Skeletal muscle tissue (tissue), 4 donors: ENCODE data around the gene ABCA3. TPM values are rescaled to one million over a fixed set of nuclear protein-coding genes. Genes with fewer than 3 reads are reported as not detected.

Experiments
- H3K27ac ChIP-seq: one replicate; pipeline ENCODE4 v1.7.0; 2013; ENCODE audit warnings: mild to moderate bottlenecking, low read depth, low read length, inconsistent platforms
- H3K27me3 ChIP-seq, 3 donors: one replicate each; pipeline ENCODE4 v1.7.0; 2013; ENCODE audit warnings: low read length in 3 of 3; ENCODE audit not compliant: control insufficient read depth in 3 of 3, insufficient read depth in 3 of 3
- H3K36me3 ChIP-seq, 3 donors: one replicate each; pipeline ENCODE4 v1.7.0; 2013; ENCODE audit warnings: low read length in 3 of 3; ENCODE audit not compliant: control insufficient read depth in 3 of 3, insufficient read depth in 3 of 3
- H3K4me1 ChIP-seq, 3 donors: one replicate each; pipeline ENCODE4 v1.7.0; 2013; ENCODE audit warnings: low read length in 3 of 3, mild to moderate bottlenecking in 3 of 3; ENCODE audit not compliant: control insufficient read depth in 3 of 3, insufficient read depth in 3 of 3
- H3K4me3 ChIP-seq, 3 donors: one replicate each; pipeline ENCODE4 v1.7.0; 2013; ENCODE audit warnings: low read length in 3 of 3
- H3K9ac ChIP-seq, 3 donors: one replicate each; pipeline ENCODE4 v1.7.0; 2013; ENCODE audit warnings: low read length in 3 of 3, mild to moderate bottlenecking in 3 of 3, moderate library complexity in 2 of 3, low read depth in 1 of 3
- H3K9me3 ChIP-seq, 3 donors: one replicate each; pipeline ENCODE4 v1.7.0; 2013; ENCODE audit warnings: low read length in 3 of 3; ENCODE audit not compliant: control insufficient read depth in 3 of 3
- total RNA-seq: library from RNA; depleted of rRNA; stranded (reverse); fragments of >200 nt; gene quantifications from one replicate; pipeline ENCODE4 v1.2.3, GENCODE V29; 2014
- donor health status: Osteomylitis.

ABCA3 gene
- total RNA-seq, 1 donor from 2014 or later = 8.4 TPM

DNA sequence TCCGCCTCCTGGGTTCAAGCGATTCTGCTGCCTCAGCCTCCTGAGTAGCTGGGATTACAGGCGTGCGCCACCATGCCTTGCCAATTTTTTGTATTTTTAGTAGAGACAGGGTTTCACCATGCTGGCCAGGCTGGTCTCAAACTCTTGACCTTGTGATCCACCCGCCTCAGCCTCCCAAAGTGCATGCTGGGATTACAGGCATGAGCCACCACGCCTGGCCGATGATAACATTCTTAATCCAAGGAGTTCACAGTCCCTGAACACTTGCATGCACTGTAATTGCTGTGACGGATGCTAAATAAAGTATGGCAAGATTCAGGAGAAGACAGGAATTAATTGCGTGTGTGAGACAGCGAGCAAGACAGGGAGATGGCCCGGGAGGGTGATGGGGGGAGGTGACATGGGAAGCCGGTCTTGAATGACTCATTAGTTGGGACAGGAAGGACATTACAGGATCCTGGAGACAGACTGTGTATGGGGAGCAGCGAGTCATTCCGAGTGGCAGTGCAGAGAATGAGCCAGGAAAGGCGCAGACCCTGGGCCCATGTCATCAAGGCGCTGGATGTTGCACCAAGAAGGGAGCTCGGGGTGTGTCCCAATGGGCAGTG is 6.7 kb downstream of the ABCA3 start:
- Histone ChIP-seq H3K9ac (no peak overlapping the region), H3K9me3 (no peaks in the 10 kb centered on the region), H3K4me1 (peaks cover 0 to under 1% (median 0%) of the 10 kb centered on the region in 3 donors), H3K4me3 (no peak overlapping the region), H3K27ac (no peak overlapping the region), H3K36me3 (no peaks in the 10 kb centered on the region), H3K27me3 (no peaks in the 10 kb centered on the region)

GRCh38 chr16:2333231-2333630 is 7.3 kb downstream of the ABCA3 start:
- Histone ChIP-seq H3K4me1 (no peaks in the 10 kb centered on the region), H3K36me3 (peaks cover 0 to 5% (median 4%) of the 10 kb centered on the region in 3 donors), H3K27me3 (no peaks in the 10 kb centered on the region), H3K4me3 (no peak overlapping the region), H3K9me3 (no peaks in the 10 kb centered on the region), H3K9ac (peak overlapping the region in 1 of 3 donors; percentile 43), H3K27ac (no peak overlapping the region)

GRCh38 chr16:2331931-2332267 is 8.6 kb downstream of the ABCA3 start:
- no peaks in the 10 kb centered on the region for H3K27me3 ChIP-seq
- no peak overlapping the region for H3K4me3 ChIP-seq
- H3K27ac ChIP-seq = no peak overlapping the region
- H3K9ac ChIP-seq = no peak overlapping the region
- no peaks in the 10 kb centered on the region for H3K4me1 ChIP-seq
- H3K36me3 ChIP-seq = peaks cover 0 to 5% (median 5%) of the 10 kb centered on the region in 3 donors
- H3K9me3 ChIP-seq = no peaks in the 10 kb centered on the region

- Histone ChIP-seq H3K9me3 (no peaks in the 10 kb centered on the region), H3K9ac (no peak overlapping the region), H3K27me3 (no peaks in the 10 kb centered on the region), H3K36me3 (peaks cover 0 to 6% (median 5%) of the 10 kb centered on the region in 3 donors), H3K27ac (no peak overlapping the region), H3K4me3 (no peak overlapping the region), H3K4me1 (no peaks in the 10 kb centered on the region)
Measured at GRCh38 chr16:2331199-2331930, 9.2 kb downstream of the ABCA3 start.

DNA sequence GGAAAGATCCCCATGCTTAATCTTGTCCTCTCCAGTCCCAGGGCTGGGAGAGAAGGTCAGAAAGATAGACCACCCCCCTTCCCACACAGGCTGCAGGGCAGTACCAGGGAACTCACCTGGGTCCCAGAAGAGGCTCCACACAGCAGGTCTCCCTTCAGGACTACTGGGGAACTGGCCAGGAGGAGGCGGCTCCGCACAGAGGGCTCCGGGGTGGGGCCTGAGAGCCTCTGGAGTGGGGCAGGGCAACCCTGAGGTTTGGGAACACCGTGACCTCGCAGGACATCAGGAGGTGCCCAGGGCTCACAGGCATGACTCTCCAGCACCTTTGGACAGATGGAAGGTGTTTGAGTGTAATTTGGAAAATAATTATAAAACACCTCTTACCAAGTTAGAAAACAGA is 11.0 kb downstream of the ABCA3 start:
- H3K27ac ChIP-seq = no peak overlapping the region
- no peak overlapping the region for H3K4me3 ChIP-seq
- no peaks in the 10 kb centered on the region for H3K9me3 ChIP-seq
- H3K27me3 ChIP-seq = no peaks in the 10 kb centered on the region
- H3K36me3 ChIP-seq = peaks cover 14 to 19% (median 18%) of the 10 kb centered on the region in 3 donors
- no peak overlapping the region for H3K9ac ChIP-seq
- no peaks in the 10 kb centered on the region for H3K4me1 ChIP-seq

DNA sequence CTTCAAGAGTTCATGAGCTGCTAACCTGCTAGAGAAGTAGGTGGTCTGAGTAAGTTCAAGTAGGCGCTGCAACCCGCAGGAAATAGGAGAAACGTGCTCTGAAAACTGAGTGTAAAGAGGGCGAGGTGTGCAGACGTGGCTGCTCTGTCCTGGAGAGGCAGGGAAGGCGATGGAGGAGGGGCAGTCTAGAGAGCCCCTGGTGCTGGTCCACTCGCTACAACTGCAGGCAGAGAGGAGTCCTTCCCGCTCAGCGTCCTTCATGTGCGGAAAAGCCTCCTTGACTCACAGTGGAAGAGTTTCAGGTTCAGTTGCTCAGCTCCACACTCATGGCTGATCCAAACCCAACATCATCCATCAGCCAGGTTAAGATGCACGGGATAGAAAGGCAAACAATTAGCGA is 12.1 kb downstream of the ABCA3 start:
- no peaks in the 10 kb centered on the region for H3K4me1 ChIP-seq
- H3K27me3 ChIP-seq = no peaks in the 10 kb centered on the region
- H3K27ac ChIP-seq = no peak overlapping the region
- H3K36me3 ChIP-seq = peaks cover 18 to 24% (median 20%) of the 10 kb centered on the region in 3 donors
- H3K9ac ChIP-seq = no peak overlapping the region
- no peak overlapping the region for H3K4me3 ChIP-seq
- no peaks in the 10 kb centered on the region for H3K9me3 ChIP-seq

DNA sequence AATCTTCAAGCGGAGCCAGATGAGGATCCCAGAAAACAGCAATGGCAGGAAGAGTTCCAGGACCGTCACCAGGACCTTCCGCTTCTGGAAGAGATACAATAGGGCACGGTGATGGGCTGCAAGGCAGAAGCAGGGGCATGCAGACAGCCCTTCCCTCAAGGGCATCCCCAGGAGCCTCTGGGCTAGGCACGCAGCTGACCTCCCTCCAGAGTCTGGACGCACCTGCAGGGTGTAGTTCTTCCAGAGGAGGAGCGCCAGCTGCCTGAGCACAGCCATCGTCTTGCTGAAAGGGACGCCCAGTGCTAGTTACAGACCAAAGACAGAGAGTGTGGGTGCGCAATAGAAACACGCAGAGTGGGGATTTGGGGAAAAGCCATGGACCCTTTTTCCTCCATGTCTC is 14.3 kb downstream of the ABCA3 start:
- Histone ChIP-seq H3K27ac (no peak overlapping the region), H3K4me1 (no peaks in the 10 kb centered on the region), H3K36me3 (peaks cover 24 to 28% (median 25%) of the 10 kb centered on the region in 3 donors), H3K4me3 (no peak overlapping the region), H3K9ac (no peak overlapping the region), H3K9me3 (no peaks in the 10 kb centered on the region), H3K27me3 (no peaks in the 10 kb centered on the region)

DNA sequence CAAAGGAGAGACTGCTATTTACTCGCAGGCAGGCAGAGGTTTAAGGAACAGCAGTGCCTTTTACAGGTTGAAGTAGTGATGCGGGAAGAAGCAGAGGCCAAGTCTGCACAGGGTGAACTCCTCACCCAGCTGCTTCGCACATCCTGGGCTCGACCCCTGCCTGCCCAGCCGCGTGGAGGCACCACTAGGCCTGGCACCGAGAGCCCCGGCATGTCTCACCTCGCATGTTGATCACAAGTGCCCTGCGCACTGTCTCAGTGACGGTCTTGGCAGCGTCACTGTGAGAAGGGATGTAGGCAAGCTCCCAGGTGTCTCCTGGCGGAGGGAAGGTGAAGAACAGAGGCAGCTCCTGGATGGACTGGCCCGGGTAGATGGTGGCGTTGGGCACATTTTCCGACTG is 14.7 kb downstream of the ABCA3 start:
- Histone ChIP-seq H3K27ac (no peak overlapping the region), H3K36me3 (peaks cover 26 to 30% (median 28%) of the 10 kb centered on the region in 3 donors), H3K9me3 (no peaks in the 10 kb centered on the region), H3K9ac (no peak overlapping the region), H3K27me3 (no peaks in the 10 kb centered on the region), H3K4me3 (no peak overlapping the region), H3K4me1 (no peaks in the 10 kb centered on the region)

DNA sequence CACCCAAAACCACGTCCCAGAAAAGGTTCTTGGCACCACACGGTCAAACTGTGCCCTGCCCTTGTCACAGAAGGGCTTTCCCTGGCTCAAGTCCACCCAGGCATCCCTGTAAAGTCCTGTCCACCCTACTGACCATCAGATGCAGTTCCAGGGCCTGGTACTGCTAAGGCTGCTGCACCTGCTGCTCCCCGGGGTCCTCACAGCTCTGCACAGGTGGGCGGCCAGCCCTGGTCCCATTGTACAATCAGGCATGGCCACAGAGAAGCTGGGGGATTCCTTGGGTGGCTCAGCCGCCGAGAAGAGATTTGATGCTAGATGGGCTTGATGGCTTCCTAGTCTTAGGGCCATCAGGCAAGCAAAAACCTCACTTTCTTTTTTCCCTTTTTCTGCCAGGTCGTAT is 15.3 kb downstream of the ABCA3 start:
- peaks cover 26 to 30% (median 28%) of the 10 kb centered on the region in 3 donors for H3K36me3 ChIP-seq

GRCh38 chr16:2324296-2324859 is 16.1 kb downstream of the ABCA3 start:
- no peaks in the 10 kb centered on the region for H3K9me3 ChIP-seq
- H3K4me3 ChIP-seq = no peak overlapping the region
- H3K27ac ChIP-seq = no peak overlapping the region
- no peak overlapping the region for H3K9ac ChIP-seq
- peaks cover 30 to 34% (median 33%) of the 10 kb centered on the region in 3 donors for H3K36me3 ChIP-seq
- no peaks in the 10 kb centered on the region for H3K27me3 ChIP-seq
- H3K4me1 ChIP-seq = no peaks in the 10 kb centered on the region

More for the DNA sequence above, 15.3 kb downstream of the ABCA3 start:
- no peak overlapping the region for H3K27ac ChIP-seq
- no peak overlapping the region for H3K9ac ChIP-seq
- H3K27me3 ChIP-seq = no peaks in the 10 kb centered on the region
- no peaks in the 10 kb centered on the region for H3K9me3 ChIP-seq
- H3K4me1 ChIP-seq = no peaks in the 10 kb centered on the region
- no peak overlapping the region for H3K4me3 ChIP-seq
